HG02623 (cell line): ENCODE results near the gene AGAP1.

Experiments
- ATAC-seq: cut with Tn5 transposase; IDR thresholded peaks from one replicate; pipeline ENCODE4 v1.9.1; 2021; ENCODE audit warnings: moderate library complexity; ENCODE audit not compliant: unreplicated experiment

The AGAP1 gene

DNA sequence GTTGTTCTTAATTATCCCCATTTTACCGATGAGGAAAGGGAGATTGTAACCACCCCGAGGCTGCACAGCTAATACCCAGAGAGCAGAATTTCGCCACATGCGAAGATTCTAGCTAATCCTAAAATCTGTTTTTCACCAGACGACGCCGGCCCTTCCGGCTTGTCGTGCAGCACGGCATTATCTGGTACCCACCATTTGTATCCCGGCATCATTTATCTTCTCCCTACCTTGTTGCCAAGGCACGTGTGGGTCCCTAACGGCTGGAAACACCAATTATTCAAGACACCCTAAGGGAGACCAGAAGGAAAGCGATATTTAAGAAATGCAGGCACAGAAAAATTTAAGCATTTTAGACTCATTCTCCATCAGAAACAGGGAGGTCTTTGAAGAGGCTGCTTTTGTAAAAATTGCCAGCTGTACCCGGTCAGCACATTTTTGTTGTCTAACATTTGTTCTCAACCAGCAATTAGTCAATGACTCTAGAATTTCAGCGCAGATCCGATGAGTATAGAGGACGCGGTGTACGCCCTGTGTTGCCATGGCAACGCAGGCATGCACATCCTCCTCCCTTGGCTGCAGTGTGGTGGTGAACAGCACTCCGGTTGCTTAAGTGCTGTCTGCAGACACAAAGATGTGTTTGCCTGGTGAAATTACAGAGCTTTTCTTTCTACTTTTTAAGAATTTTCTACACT lies 111.6 kb downstream of the AGAP1 start:
- no peak for ATAC-seq

DNA sequence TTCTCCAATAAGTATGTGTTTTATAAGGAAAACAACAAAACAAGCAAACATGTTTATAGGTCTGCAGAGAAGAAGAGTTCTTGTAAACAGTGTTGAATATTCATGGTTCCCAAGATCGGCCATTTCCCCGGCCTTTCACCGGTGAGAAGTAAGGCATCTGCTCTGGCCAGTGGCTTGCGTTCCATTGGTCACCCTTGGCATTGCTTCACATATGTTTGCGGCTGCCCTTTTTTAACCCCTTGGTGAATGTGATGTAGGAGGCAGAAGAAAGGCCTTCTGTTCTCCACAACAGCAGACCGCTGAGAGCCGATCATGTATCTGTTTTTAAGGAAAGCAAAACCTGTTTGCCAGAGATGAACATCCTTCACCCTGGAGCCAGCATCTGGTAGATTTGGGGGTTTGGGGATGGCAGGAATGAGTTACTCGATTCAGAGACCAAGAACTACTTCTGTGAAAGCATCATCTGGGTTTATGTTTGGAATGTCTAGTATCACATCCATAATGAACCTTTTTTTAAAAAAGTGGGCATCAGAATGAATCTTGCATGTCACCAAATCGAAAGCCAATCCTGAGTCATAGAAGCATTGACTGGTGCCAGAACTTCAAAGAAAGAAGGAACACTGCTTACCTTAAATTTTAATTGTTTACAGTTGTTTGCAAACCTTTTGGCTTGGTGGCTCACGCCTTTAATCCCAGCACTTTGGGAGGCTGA lies 112.3 kb downstream of the AGAP1 start:
- ATAC-seq, result no peak

DNA sequence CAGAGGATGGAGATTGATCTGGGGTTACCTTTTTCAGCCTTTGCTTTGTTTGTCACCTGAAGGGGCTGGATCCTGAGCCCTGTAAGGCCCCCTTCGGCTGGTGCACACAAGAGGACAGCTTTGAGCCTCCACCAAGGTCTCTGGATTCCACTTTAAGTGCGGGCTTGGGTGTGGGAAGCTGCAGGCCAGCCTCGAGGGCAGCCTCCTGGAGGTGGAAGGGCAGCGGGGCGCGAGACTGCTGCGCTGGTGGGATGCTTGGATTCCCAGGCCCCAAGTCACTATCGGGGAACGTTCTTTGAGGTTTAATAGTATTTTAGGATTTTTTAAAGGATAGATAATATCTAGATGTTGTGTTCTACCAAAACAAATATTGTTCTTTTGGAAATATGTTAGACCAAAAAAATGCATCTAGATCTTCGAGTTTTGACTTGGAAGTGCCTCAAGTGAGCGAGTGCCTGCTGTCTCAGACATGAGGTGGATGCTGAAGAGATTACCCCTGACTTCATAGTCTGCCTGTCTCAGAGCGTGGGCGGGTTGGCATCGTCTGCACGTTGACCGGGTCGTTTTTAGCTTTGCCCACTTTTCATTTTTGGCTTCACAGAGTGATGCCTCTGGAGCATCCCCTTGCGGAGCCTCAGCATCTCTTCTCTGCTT lies 113.8 kb downstream of the AGAP1 start:
- ATAC-seq, result no peak

DNA sequence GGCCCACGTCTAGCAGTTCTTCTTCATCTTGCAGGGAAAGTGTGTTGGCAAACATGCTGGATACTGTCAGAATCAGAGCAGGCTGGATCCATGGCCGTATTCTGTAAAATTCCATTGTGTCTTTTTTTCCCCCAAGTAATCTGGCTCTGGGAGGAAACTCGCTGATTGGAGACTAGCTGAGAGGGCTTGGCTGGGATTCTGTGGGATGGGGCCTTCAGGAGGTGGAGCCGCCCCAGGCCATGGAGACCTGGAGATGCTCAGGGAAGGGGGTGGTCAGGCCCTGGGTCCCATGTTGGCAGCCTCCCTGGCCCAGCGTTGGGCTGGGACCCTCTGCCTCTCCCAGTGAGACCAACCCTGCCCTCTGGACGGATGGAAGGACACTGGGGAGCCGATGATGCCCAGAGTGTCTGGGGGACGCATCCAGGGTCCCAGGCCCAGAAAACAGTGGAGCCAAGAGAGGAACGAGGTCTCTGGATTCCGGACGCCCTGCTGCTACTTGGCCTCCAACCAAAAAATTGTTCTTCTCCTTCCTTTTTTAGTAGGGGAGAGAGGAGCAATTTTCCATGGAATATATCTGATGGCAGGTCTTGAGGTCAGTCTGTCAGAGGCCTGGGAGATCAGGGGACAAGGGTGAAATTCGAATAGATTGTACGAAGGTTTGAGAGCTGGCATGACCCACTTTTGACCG lies 114.5 kb downstream of the AGAP1 start:
- ATAC-seq, result no peak

DNA sequence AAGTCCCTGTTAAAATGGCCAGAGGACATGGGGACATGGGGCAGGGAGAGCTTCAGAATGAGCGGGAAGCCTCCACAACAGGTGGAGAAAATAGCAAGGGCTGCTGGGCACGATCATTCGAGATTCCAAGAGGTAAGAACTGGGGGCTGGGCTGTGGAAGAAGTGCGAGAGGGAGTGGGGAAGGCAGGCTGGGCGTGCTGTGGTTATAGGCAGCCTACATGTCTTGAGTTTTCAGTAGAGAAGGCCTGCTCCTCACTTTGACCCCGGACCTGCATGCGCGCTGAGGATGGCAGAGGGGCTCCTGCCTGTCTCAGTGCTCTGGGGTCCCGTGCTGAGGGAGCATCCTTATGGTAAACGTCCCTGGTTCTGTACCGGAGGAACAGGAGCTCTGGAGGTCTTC lies 115.5 kb downstream of the AGAP1 start:
- ATAC-seq, result no peak

DNA sequence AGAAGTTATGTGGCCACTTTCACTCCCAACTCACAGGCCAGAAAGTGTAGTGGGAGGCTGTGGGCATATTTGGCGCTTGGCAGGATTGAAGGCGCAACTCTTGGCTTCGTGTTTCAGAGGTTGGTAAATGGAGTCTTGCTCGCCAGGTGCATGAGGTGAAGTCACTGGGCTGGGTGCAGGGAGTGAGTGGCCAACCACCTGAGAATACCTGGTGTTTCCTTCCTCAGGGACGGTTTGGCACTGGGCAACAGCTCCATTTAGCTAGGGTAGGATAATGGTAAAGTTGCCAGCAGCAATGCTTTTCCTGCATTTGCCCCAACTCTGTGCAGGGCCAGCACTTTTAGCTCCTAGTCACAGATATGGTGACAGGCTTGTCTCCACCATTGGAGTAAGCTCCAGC lies 115.9 kb downstream of the AGAP1 start:
- ATAC-seq, result no peak

DNA sequence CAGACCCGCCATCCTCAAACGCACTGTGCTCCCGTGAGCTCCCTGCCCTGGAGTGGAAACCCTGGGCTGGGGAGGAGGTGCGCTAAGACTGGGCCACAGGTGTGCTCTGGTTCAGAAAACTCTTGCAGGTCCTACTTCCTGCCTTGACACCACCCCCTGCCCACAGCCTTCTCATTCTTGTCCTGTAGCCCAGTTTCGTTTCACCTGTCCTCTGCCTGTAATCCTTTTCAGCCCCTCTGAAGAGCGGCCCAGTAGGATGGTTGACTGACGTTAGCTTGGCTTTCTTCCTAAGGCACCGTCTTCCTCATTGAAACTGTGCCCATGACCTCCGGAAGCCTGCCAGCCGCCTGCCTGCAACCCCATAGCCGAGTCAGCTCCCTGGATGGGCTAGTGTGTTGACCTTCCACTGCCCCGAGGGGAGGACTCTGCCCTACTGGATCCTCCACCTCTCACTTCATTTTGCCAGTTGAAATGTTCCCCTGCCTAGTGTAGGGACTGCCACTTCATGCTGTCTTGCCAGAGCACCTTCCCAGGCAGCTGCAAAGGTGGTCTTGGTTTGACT lies 116.9 kb downstream of the AGAP1 start:
- no peak for ATAC-seq

DNA sequence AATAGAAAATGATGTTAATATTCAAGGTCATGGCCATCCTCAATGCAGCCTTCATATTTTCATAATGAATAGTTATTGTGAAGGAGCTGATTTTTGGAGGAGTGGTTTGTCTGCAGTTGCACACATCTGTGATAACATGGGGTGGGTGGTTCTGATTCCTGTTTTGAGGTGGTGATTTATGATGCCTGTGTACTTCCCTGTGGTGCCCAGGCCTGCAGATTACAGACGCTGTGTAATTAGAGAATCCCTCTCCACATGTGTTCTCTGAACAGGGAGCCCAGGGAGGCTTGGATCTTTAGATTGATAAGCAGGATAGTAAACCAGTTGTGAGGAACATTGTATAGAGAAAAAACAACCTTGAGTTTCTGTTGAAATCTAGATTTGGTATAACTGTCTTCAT lies 117.5 kb downstream of the AGAP1 start:
- ATAC-seq, result no peak

DNA sequence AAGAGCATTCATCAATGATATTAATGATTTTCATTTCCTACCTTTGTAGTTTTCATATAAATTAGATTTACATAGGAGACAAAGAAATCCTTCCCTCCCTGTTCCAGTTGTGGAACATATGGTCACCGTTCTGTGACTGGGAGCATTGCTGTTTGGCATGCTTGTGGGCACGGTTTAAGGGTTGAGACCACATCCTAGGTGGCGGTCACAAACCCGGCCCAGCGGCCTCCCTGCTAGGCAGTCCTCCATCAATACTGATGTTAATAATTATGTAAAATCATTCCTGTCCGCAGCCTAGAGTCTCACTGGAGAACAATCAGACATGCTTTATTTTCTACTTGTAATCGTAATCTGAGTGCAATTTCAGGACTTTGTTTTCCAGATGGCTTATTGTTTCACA lies 117.9 kb downstream of the AGAP1 start:
- no peak for ATAC-seq

DNA sequence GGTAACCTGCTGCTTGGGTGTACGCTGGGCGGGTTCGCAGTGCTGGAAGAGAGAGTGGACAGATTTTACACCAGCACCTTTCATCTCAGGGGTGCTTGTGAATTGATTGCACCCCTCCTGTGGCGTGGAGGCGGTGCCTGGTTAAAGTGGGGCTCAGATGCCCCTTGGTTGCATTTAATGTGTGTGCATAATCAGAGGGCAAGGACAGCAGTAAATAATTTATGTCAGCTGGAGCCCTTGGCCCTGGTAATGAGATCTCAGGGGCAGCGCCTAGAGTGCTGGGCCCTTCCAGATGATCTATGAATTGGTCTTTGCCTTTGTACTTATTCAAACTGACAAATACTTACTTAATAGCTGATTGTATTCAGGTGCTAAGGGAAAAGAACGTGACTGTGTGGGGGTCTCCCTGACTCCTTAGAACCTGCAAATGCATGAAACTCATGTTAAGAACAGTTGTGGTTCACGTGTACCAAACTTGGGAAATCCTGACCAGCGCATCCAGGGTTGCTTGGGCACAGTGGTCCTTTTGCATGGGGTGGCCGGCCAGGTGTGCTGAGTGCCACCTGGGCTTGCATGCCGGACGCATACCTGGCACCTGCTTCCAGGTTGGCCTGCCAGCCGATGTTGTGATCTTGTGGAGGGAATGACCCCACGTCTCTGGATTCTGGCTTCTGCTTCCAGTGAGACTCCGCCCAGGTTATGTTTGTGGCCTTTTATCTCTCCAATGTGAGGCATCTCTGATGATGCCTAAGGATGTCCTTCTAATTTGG lies 118.5 kb downstream of the AGAP1 start:
- no peak for ATAC-seq

DNA sequence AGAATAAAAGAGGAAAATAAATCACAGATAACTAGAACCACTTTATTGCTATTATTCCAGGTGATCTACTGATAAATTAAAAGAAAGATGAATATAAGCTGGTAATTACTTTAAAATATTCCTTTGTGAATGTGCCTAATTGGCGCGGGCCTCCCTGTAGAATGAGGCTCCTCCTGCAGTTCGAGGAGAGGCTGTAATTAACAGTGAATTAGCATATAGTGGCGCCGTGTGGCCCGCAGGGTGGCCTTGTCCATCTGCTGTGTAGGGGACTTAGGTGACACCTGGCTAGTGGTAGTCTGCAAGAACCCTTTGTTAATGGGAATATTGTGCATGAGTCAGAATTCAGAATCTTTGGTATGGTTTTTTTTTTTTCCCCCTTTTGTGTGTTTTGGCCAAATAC lies 119.8 kb downstream of the AGAP1 start:
- ATAC-seq, result no peak

DNA sequence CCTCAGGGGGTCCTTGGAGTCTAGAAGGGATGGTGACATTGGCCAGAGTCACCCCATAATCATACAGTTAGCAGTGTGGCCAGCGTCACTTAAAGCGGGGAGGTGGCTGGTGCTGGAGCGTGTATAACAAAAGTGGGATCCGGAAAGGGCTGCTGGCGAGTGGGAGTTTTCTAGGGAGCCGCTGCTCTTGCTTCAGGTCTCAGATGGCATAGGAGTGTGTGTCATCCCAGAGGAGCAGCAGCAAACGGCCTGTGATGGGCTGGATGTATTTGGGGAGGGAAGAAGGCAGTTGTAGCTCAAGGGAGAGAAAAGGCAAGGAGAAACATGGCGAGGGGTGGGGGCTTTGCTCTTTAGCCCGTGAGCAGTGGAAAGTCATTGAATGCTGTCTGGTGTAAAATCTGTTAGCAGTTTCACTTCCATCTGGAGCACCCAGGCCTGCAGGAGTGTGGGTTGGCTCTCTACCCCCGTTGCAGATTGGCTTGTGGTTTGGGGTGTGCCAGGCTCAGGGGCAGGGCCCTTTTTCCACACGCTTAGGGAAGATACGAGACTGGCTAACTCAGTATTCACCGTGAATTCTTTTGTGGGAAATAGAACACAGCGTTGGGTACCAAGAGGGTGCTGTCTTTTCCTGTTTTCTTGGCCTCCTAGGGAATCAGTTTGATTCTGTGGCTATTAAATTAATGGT lies 120.5 kb downstream of the AGAP1 start:
- ATAC-seq, result no peak

DNA sequence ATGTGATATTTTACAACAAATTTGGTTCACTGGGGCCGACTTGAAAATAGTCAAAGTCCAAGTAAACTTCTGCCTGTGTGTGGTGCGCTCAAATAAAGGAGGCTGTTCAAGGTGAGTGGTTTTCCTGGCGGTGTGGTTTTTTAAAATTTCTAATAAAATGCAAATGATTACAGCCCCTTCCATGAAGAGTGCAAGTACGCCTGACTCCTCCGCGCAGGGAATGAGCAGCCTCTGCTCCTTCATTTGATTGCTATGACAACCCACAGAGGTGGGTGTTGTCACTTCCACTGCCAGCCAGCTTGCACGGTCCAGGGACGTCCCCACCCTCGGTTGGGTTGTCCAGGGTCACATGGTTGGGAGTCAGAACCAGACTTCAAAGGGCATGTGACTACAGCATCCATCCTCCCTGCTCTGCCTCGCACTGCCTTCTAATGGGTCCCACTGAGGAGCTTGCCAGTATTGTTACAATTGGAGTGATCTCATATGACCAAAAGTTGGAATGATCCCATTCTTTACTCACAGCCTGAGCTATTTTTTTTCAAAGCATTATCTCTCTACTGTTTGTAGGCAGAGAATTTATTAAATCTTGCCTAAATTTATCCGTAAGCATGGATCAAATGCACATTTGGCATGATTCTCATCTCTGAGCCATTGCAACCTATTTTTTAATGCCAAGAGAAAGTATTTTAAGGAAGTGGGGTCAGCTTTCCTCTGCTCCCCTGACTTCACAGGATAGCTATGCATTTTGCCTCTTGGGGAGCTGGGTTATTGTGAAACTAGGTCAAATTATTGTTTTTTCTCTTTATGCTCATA lies 121.3 kb downstream of the AGAP1 start:
- ATAC-seq, result no peak

DNA sequence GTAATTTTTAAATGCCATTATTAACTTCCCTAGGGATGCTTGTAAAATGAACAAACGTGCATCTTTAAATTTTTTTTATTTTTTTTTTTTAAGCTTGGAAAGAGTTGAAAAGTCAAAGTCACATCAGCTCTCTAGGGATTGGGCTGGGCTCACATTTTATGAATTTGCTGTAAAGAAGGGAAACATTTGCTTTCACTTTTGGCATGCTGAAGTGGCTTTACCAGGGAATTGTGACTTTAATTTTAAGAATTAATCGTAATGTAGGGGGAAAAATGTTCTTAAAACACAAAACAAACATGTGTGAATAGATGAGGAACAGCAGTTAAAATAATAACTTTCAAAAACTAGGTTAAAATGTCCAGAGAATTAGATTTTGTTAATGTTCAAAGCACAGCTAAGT lies 123.0 kb downstream of the AGAP1 start:
- no peak for ATAC-seq

DNA sequence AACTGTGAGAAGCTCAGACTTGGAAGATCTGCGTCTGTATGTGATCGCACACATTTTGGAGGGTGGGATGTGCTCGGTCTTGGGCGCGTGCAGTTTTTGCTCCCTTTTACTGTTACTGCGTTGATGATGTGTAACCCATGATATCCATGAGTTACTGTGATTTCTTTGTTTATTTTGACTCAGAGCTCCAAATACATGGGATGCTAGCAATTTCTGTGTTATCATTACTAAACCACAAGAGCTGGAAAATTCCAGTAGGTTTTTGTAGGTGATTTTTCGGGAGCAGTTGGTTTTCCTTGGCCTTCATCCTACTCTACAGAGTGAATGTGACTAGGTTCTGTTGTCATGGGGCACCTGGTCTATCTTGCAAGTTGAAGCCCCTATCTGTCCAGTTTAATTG lies 124.2 kb downstream of the AGAP1 start:
- ATAC-seq, result no peak

DNA sequence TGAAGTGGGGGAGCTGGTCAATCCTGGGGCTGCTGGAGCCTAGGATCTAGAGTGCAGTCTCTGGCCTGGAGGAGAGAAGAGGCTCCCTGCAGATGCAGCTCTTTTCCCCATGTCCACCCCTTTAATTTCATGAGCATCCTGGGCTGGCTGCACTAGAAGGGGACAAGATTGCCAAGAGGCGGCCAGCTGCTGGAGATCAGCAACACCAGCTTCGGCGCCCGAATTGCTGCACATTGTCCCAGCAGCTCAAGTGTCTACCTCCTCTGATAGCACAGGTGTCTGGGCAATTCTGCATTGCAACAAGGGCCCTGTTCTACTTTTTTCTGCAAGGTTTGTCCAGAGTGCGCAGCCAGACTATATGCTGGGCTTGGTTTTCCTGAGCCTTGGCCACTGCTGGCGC lies 125.7 kb downstream of the AGAP1 start:
- ATAC-seq, result no peak

DNA sequence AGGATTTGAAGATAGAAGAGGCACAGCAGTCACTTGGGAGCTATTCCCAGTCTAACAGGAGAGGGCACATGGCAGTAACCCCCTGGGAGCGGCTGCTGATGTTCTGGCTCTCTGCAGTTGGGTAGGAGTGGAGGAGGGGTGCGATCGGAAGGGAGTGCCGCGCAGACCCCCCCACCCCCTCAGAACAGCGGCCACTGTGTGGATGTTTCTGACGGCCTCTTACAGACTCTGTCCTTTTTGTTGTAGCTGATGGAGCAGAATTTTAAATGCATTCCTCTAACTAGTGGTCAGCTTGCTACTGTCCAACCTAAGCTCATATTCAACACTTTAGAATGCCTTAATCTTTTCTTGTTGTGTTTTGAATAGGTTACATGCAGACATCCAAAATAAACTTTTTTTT lies 127.9 kb downstream of the AGAP1 start:
- no peak for ATAC-seq

DNA sequence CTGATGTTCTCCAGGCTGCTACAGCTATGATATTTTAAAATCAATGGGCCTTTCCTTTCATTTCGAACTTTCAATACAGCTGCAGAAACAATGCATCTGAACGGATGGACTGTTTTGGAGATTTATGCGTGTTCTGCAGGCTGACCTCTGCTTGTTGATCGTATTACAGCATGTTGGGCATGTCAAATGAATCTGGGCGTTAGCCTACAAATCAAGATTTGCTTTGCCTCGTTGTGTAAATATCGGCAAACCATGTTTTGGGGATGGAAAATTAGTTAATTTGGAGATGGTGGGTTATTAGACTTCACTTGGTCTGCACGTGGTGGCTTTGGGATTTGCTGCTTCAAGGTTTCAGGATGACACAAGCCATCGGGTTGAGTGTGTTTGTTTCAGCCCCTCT lies 129.3 kb downstream of the AGAP1 start:
- ATAC-seq, result no peak

DNA sequence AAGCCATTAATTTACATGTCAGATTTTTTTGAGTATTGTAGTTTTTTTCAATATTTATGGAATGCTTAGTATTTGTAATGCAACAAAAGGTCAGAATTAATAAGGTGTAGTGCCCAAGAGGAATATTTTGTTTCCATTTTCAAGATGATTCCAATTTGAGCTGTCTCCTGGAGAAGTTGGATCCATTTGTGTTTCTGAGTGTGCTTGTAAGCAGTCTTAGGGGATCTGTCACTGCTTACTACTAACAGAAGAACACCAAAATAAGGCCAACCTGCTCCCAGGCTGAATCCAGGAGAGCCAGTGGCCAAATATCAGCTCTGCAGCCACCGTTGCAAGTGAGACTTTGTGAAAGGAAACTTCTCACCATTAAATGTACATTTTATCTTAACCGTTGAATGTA lies 129.9 kb downstream of the AGAP1 start:
- no peak for ATAC-seq
